Trophoblast cell (in vitro differentiated cells and primary cell): ENCODE results near the gene ANK2.

Source experiments
- DNase-seq, 2 donors: peaks; one replicate each; pipeline ENCODE4 v3.0.0-alpha.2; 2016
- H2AFZ ChIP-seq: 2 replicates; pipeline ENCODE4 v1.6.1; 2013; ENCODE audit warnings: low read length, moderate library complexity, mild to moderate bottlenecking; ENCODE audit not compliant: insufficient read depth, poor library complexity
- H2AK5ac ChIP-seq: 2 replicates; pipeline ENCODE4 v1.6.1; 2013; ENCODE audit warnings: mild to moderate bottlenecking, low read length
- H2BK120ac ChIP-seq: 2 replicates; pipeline ENCODE4 v1.6.1; 2013; ENCODE audit warnings: low read length, mild to moderate bottlenecking, moderate library complexity; ENCODE audit not compliant: insufficient read depth, poor library complexity
- H2BK12ac ChIP-seq: 2 replicates; pipeline ENCODE4 v1.6.1; 2013; ENCODE audit warnings: mild to moderate bottlenecking, low read length, moderate library complexity
- H2BK5ac ChIP-seq: 2 replicates; pipeline ENCODE4 v1.6.1; 2013; ENCODE audit warnings: low read length, low read depth, moderate library complexity, mild to moderate bottlenecking; ENCODE audit not compliant: poor library complexity
- H3K14ac ChIP-seq: 2 replicates; pipeline ENCODE4 v1.6.1; 2013; ENCODE audit warnings: mild to moderate bottlenecking, low read length
- H3K18ac ChIP-seq: 2 replicates; pipeline ENCODE4 v1.6.1; 2013; ENCODE audit warnings: mild to moderate bottlenecking, low read length
- H3K23ac ChIP-seq: 2 replicates; pipeline ENCODE4 v1.6.1; 2013; ENCODE audit warnings: low read length
- H3K27ac ChIP-seq: 2 replicates; pipeline ENCODE4 v1.5.1; 2013; ENCODE audit warnings: low read depth, mild to moderate bottlenecking, inconsistent platforms, low read length, moderate library complexity
- H3K27me3 ChIP-seq: 2 replicates; pipeline ENCODE4 v1.6.1; 2013; ENCODE audit warnings: inconsistent platforms, mild to moderate bottlenecking, low read length, moderate library complexity; ENCODE audit not compliant: insufficient read depth
- H3K36me3 ChIP-seq, 2 experiments: 1 replicate in 1 of 2; 2 replicates in 1 of 2; pipeline ENCODE4 v1.6.1; 2013; ENCODE audit warnings: low read length in 2 of 2, mild to moderate bottlenecking in 2 of 2, moderate library complexity in 1 of 2; ENCODE audit not compliant: insufficient read depth in 2 of 2, control insufficient read depth in 1 of 2
- H3K4ac ChIP-seq: 2 replicates; pipeline ENCODE4 v1.6.1; 2013; ENCODE audit warnings: low read depth, mild to moderate bottlenecking, low read length, moderate library complexity
- H3K4me1 ChIP-seq, 2 experiments: 1 replicate in 1 of 2; 2 replicates in 1 of 2; pipeline ENCODE4 v1.6.1; 2013; ENCODE audit warnings: low read length in 2 of 2, mild to moderate bottlenecking in 2 of 2, moderate library complexity in 1 of 2; ENCODE audit not compliant: insufficient read depth in 2 of 2, control insufficient read depth in 1 of 2
- H3K4me2 ChIP-seq: 2 replicates; pipeline ENCODE4 v1.6.1; 2013; ENCODE audit warnings: inconsistent platforms, mild to moderate bottlenecking, low read length, moderate library complexity
- H3K4me3 ChIP-seq: 2 replicates; pipeline ENCODE4 v1.5.1; 2013; ENCODE audit warnings: mild to moderate bottlenecking, low read depth, low read length, inconsistent platforms
- H3K79me1 ChIP-seq: one replicate; pipeline ENCODE4 v1.6.1; 2013; ENCODE audit warnings: low read length
- H3K79me2 ChIP-seq: 2 replicates; pipeline ENCODE4 v1.6.1; 2013; ENCODE audit warnings: low read length, mild to moderate bottlenecking; ENCODE audit not compliant: control insufficient read depth, insufficient read depth, poor library complexity
- H3K9ac ChIP-seq: 2 replicates; pipeline ENCODE4 v1.6.1; 2013; ENCODE audit warnings: mild to moderate bottlenecking, low read length
- H3K9me3 ChIP-seq: 2 replicates; pipeline ENCODE4 v1.6.1; 2013; ENCODE audit warnings: low read depth, mild to moderate bottlenecking, control low read depth, inconsistent platforms, low read length; ENCODE audit not compliant: insufficient read depth
- H4K12ac ChIP-seq: 2 replicates; pipeline ENCODE4 v1.6.1; 2013; ENCODE audit warnings: low read depth, mild to moderate bottlenecking, low read length, moderate library complexity
- H4K8ac ChIP-seq: 2 replicates; pipeline ENCODE4 v1.6.1; 2013; ENCODE audit warnings: low read depth, mild to moderate bottlenecking, low read length, moderate library complexity
- H4K91ac ChIP-seq: one replicate; pipeline ENCODE4 v1.6.1; 2013; ENCODE audit warnings: low read depth, mild to moderate bottlenecking, low read length, moderate library complexity
- WGBS: extraction: QIAGEN DNeasy Blood & Tissue Kit; methylation state at CpG from one replicate; pipeline ENCODE4 v1.1.7; 2013; ENCODE audit warnings: missing lambda C conversion rate; ENCODE audit not compliant: insufficient read length, insufficient coverage; ENCODE audit errors: extremely low coverage; 5-methylcytosine and 5-hydroxymethylcytosine counted together

ANK2 gene

GRCh38 chr4:113146876-113147358 lies 97.5 kb downstream of the ANK2 start:
- Histone ChIP-seq H4K12ac (no peak overlapping the region), H2BK12ac (no peak overlapping the region), H4K91ac (no peak overlapping the region), H3K36me3 (no peaks in the 10 kb centered on the region), H2AFZ (no peak overlapping the region), H3K14ac (no peak overlapping the region), H3K4ac (no peak overlapping the region), H2BK120ac (no peak overlapping the region), H3K9ac (no peak overlapping the region), H3K23ac (no peak overlapping the region), H3K79me2 (no peaks in the 10 kb centered on the region), H3K27ac (no peak overlapping the region), H3K9me3 (no peaks in the 10 kb centered on the region), H2BK5ac (no peak overlapping the region), H3K27me3 (no peaks in the 10 kb centered on the region), H3K4me1 (peaks cover 7 to 9% of the 10 kb centered on the region in 2 experiments), H2AK5ac (no peak overlapping the region), H3K18ac (no peak overlapping the region), H3K4me2 (no peak overlapping the region), H4K8ac (no peak overlapping the region), H3K4me3 (no peak overlapping the region), H3K79me1 (no peaks in the 10 kb centered on the region)
- DNase-seq, result no peak
- no CpG with 5 or more reads among the region's 10 CpGs for WGBS

- Histone ChIP-seq H3K18ac (no peak overlapping the region), H2BK12ac (no peak overlapping the region), H2BK5ac (no peak overlapping the region), H3K14ac (no peak overlapping the region), H3K9ac (no peak overlapping the region), H2BK120ac (no peak overlapping the region), H3K36me3 (no peaks in the 10 kb centered on the region), H4K12ac (no peak overlapping the region), H3K27me3 (no peaks in the 10 kb centered on the region), H4K8ac (no peak overlapping the region), H2AK5ac (no peak overlapping the region), H3K4me1 (peaks cover 7 to 9% of the 10 kb centered on the region in 2 experiments), H3K79me1 (no peaks in the 10 kb centered on the region), H2AFZ (no peak overlapping the region), H3K4ac (no peak overlapping the region), H3K27ac (no peak overlapping the region), H3K23ac (no peak overlapping the region), H3K79me2 (no peaks in the 10 kb centered on the region), H3K4me3 (no peak overlapping the region), H4K91ac (peak overlapping the region; percentile 24), H3K4me2 (no peak overlapping the region), H3K9me3 (no peaks in the 10 kb centered on the region)
- DNase-seq, result no peak
- WGBS, result no CpG with 5 or more reads among the region's 2 CpGs
Measured at GRCh38 chr4:113147498-113148111, 98.2 kb downstream of the ANK2 start.

- no peaks in the 10 kb centered on the region for H3K79me1 ChIP-seq
- no peak overlapping the region for H3K14ac ChIP-seq
- no peak overlapping the region for H2AFZ ChIP-seq
- no peak overlapping the region for H2BK12ac ChIP-seq
- H3K9ac ChIP-seq, result no peak overlapping the region
- peaks cover 7 to 9% of the 10 kb centered on the region in 2 experiments for H3K4me1 ChIP-seq
- no peak overlapping the region for H2BK5ac ChIP-seq
- H4K91ac ChIP-seq, result no peak overlapping the region
- H2BK120ac ChIP-seq, result no peak overlapping the region
- no peak overlapping the region for H4K8ac ChIP-seq
- H3K27ac ChIP-seq, result no peak overlapping the region
- DNase-seq, result no peak
- H2AK5ac ChIP-seq, result no peak overlapping the region
- no peak overlapping the region for H3K4ac ChIP-seq
- H4K12ac ChIP-seq, result no peak overlapping the region
- no peaks in the 10 kb centered on the region for H3K27me3 ChIP-seq
- H3K18ac ChIP-seq, result no peak overlapping the region
- H3K79me2 ChIP-seq, result no peaks in the 10 kb centered on the region
- H3K4me3 ChIP-seq, result no peak overlapping the region
- H3K4me2 ChIP-seq, result no peak overlapping the region
- H3K23ac ChIP-seq, result no peak overlapping the region
- H3K36me3 ChIP-seq, result no peaks in the 10 kb centered on the region
- H3K9me3 ChIP-seq, result no peaks in the 10 kb centered on the region
Measured at GRCh38 chr4:113148925-113149324, 99.5 kb downstream of the ANK2 start.

GRCh38 chr4:113153529-113154101 lies 104.2 kb downstream of the ANK2 start:
- H2BK5ac ChIP-seq, result no peak overlapping the region
- DNase-seq, result no peak
- no peak overlapping the region for H4K91ac ChIP-seq
- H2BK120ac ChIP-seq, result no peak overlapping the region
- no peak overlapping the region for H3K14ac ChIP-seq
- no peaks in the 10 kb centered on the region for H3K79me1 ChIP-seq
- H2AK5ac ChIP-seq, result no peak overlapping the region
- H3K27me3 ChIP-seq, result no peaks in the 10 kb centered on the region
- no peak overlapping the region for H4K12ac ChIP-seq
- no peak overlapping the region for H2AFZ ChIP-seq
- no peaks in the 10 kb centered on the region for H3K79me2 ChIP-seq
- no peak overlapping the region for H3K23ac ChIP-seq
- H4K8ac ChIP-seq, result no peak overlapping the region
- no peak overlapping the region for H3K4ac ChIP-seq
- H3K9ac ChIP-seq, result no peak overlapping the region
- no peak overlapping the region for H3K27ac ChIP-seq
- H3K18ac ChIP-seq, result no peak overlapping the region
- H3K9me3 ChIP-seq, result no peaks in the 10 kb centered on the region
- H3K4me2 ChIP-seq, result no peak overlapping the region
- H3K4me1 ChIP-seq, result peaks cover 2 to 3% of the 10 kb centered on the region in 2 experiments
- H2BK12ac ChIP-seq, result no peak overlapping the region
- H3K36me3 ChIP-seq, result no peaks in the 10 kb centered on the region
- H3K4me3 ChIP-seq, result no peak overlapping the region
- no CpG with 5 or more reads among the region's 2 CpGs for WGBS
